Liver (tissue), 9 donors: ENCODE measurements around the gene NAPEPLD. TPM values are rescaled to one million over a fixed set of nuclear protein-coding genes. Genes with fewer than 3 reads are reported as not detected.

Experiments used
- DNase-seq: peaks from one replicate; pipeline ENCODE4 v3.0.0-alpha.2; 2017; ENCODE audit warnings: low spot score
- H3K27ac ChIP-seq, 2 donors: one replicate each; pipeline ENCODE4 v1.7.0; 2013; ENCODE audit warnings: inconsistent platforms in 2 of 2, low read length in 2 of 2, control low read depth in 1 of 2, low read depth in 1 of 2, mild to moderate bottlenecking in 1 of 2
- H3K27me3 ChIP-seq, 4 donors: one replicate each; pipeline versions ENCODE4 v1.6.1 to v1.7.0; 2013; ENCODE audit warnings: low read length in 3 of 4, inconsistent platforms in 1 of 4, mild to moderate bottlenecking in 1 of 4, moderate library complexity in 1 of 4; ENCODE audit not compliant: control insufficient read depth in 4 of 4, insufficient read depth in 4 of 4
- H3K36me3 ChIP-seq, 4 donors: one replicate each; pipeline versions ENCODE4 v1.6.1 to v1.7.0; 2013; ENCODE audit warnings: low read length in 3 of 4, mild to moderate bottlenecking in 3 of 4, low read depth in 1 of 4, moderate library complexity in 1 of 4; ENCODE audit not compliant: control insufficient read depth in 4 of 4, insufficient read depth in 3 of 4
- H3K4me1 ChIP-seq, 4 donors: one replicate each; pipeline versions ENCODE4 v1.6.1 to v1.7.0; 2013; ENCODE audit warnings: low read length in 3 of 4, mild to moderate bottlenecking in 3 of 4, moderate library complexity in 1 of 4; ENCODE audit not compliant: control insufficient read depth in 4 of 4, insufficient read depth in 4 of 4
- H3K4me3 ChIP-seq, 3 donors: one replicate each; pipeline versions ENCODE4 v1.6.1 to v1.7.0; 2013; ENCODE audit warnings: low read length in 3 of 3, control low read depth in 1 of 3, low read depth in 1 of 3, mild to moderate bottlenecking in 1 of 3
- H3K9ac ChIP-seq, 2 donors: one replicate each; pipeline ENCODE4 v1.7.0; 2013; ENCODE audit warnings: low read length in 2 of 2, mild to moderate bottlenecking in 2 of 2, moderate library complexity in 2 of 2, control low read depth in 1 of 2, low read depth in 1 of 2
- H3K9me3 ChIP-seq, 4 donors: one replicate each; pipeline versions ENCODE4 v1.6.1 to v1.7.0; 2013; ENCODE audit warnings: low read length in 3 of 4; ENCODE audit not compliant: control insufficient read depth in 4 of 4
- ATF3 ChIP-seq: IDR thresholded peaks from 2 replicates; pipeline ENCODE4 v1.6.1; 2016; ENCODE audit warnings: antibody characterized with exemption
- CTCF ChIP-seq: fragments of 150-350 bp; IDR thresholded peaks from 2 replicates; pipeline ENCODE4 v1.5.1; 2017; ENCODE audit warnings: improper control_type of control experiment, low read depth, low read length; ENCODE audit not compliant: missing input control
- EGR1 ChIP-seq, 2 donors: IDR thresholded peaks; 2 replicates each; pipeline ENCODE4 v1.6.1; 2016 to 2018; ENCODE audit warnings: antibody characterized with exemption in 2 of 2, low read depth in 2 of 2
- FOXA1 ChIP-seq: IDR thresholded peaks from 2 replicates; pipeline ENCODE4 v1.6.1; 2016; ENCODE audit warnings: antibody characterized with exemption
- FOXA2 ChIP-seq: IDR thresholded peaks from 2 replicates; pipeline ENCODE4 v1.6.1; 2016; ENCODE audit warnings: antibody characterized with exemption
- GABPA ChIP-seq, 2 donors: IDR thresholded peaks in 1 of 2; conservative IDR thresholded peaks in 1 of 2; 2 replicates each; pipeline ENCODE4 v1.6.1; 2016; ENCODE audit warnings: antibody characterized with exemption in 2 of 2, mild to moderate bottlenecking in 1 of 2, moderate library complexity in 1 of 2
- HNF4A ChIP-seq, 2 donors: conservative IDR thresholded peaks; 2 replicates each; pipeline ENCODE4 v1.6.1; 2016; ENCODE audit warnings: antibody characterized with exemption in 2 of 2, mild to moderate bottlenecking in 2 of 2
- HNF4G ChIP-seq: IDR thresholded peaks from 2 replicates; pipeline ENCODE4 v1.6.1; 2016; ENCODE audit warnings: antibody characterized with exemption
- JUND ChIP-seq, 2 donors: IDR thresholded peaks; 2 replicates each; pipeline ENCODE4 v1.6.1; 2016; ENCODE audit warnings: antibody characterized with exemption in 2 of 2
- MAX ChIP-seq: IDR thresholded peaks from 2 replicates; pipeline ENCODE4 v1.6.1; 2016; ENCODE audit warnings: antibody characterized with exemption
- NR2F2 ChIP-seq: IDR thresholded peaks from 2 replicates; pipeline ENCODE4 v1.6.1; 2016; ENCODE audit warnings: antibody characterized with exemption
- RAD21 ChIP-seq, 2 donors: IDR thresholded peaks; 2 replicates each; pipeline ENCODE4 v1.6.1; 2016; ENCODE audit warnings: antibody characterized with exemption in 2 of 2, mild to moderate bottlenecking in 2 of 2
- REST ChIP-seq: IDR thresholded peaks from 2 replicates; pipeline ENCODE4 v1.6.1; 2016; ENCODE audit warnings: antibody characterized with exemption, mild to moderate bottlenecking
- RXRA ChIP-seq, 2 donors: IDR thresholded peaks; 2 replicates each; pipeline ENCODE4 v1.6.1; 2017 to 2018; ENCODE audit warnings: antibody characterized with exemption in 2 of 2, mild to moderate bottlenecking in 1 of 2
- TAF1 ChIP-seq: conservative IDR thresholded peaks from 2 replicates; pipeline ENCODE4 v1.6.1; 2016; ENCODE audit warnings: antibody characterized with exemption, mild to moderate bottlenecking
- ZBTB33 ChIP-seq: IDR thresholded peaks from 2 replicates; pipeline ENCODE4 v1.6.1; 2016; ENCODE audit warnings: antibody characterized with exemption
- WGBS: extraction: QIAGEN DNeasy Blood & Tissue Kit; methylation state at CpG from one replicate; pipeline ENCODE4 v1.1.7; 2013; 5-methylcytosine and 5-hydroxymethylcytosine counted together
- polyA plus RNA-seq, 2 donors: library from polyadenylated mRNA; stranded (reverse) in 1 of 2; unstranded in 1 of 2; fragments of 200-250 nt in 1 of 2; fragments of >200 nt in 1 of 2; fragmentation: Nextera tagmentation in 1 of 2; extraction: Ambion mirVana in 1 of 2; gene quantifications; one replicate each; pipeline versions ENCODE4 v1.2.1 to v1.2.3, GENCODE V29; 2013 to 2015
- total RNA-seq, 2 donors: library from RNA; depleted of rRNA; stranded (reverse); fragments of >200 nt; gene quantifications; one replicate each; pipeline ENCODE4 v1.2.3, GENCODE V29; 2014
- donor health status: healthy.
- donor health status: healthy.
- donor health status: healthy.
- donor health status: healthy.
- donor health status: healthy.

NAPEPLD gene
- total and polyA plus RNA-seq, 4 donors: 4.4 to 31.9 (median 18.2) TPM

GRCh38 chr7:103063895-103064294, 85.0 kb downstream of the NAPEPLD start:
- TF ChIP-seq TAF1: no peak
- no peak overlapping the region for H3K4me3 ChIP-seq
- no peaks in the 10 kb centered on the region for H3K36me3 ChIP-seq
- 94% methylated on average over 3 of the region's 3 CpGs for WGBS
- no peak overlapping the region for H3K27ac ChIP-seq
- H3K4me1 ChIP-seq: peaks cover 0 to 6% (median under 1%) of the 10 kb centered on the region in 4 donors
- no peak overlapping the region for H3K9ac ChIP-seq
- H3K27me3 ChIP-seq: no peaks in the 10 kb centered on the region
- no peak for DNase-seq
- H3K9me3 ChIP-seq: no peaks in the 10 kb centered on the region

GRCh38 chr7:103059471-103059870, 89.4 kb downstream of the NAPEPLD start:
- 30% methylated on average over 2 of the region's 2 CpGs for WGBS
- H3K4me1 ChIP-seq: peaks cover 0 to 6% (median under 1%) of the 10 kb centered on the region in 4 donors

More at GRCh38 chr7:103059471-103059870, 89.4 kb downstream of the NAPEPLD start:
- H3K27me3 ChIP-seq: no peaks in the 10 kb centered on the region
- no peak for DNase-seq
- H3K36me3 ChIP-seq: no peaks in the 10 kb centered on the region
- H3K4me3 ChIP-seq: no peak overlapping the region
- no peaks in the 10 kb centered on the region for H3K9me3 ChIP-seq
- H3K27ac ChIP-seq: no peak overlapping the region
- H3K9ac ChIP-seq: no peak overlapping the region
- no peak for TF ChIP-seq RXRA (IDR thresholded peaks at IDR 0.05)
- no peak for TF ChIP-seq NR2F2
- no peak for TF ChIP-seq HNF4G
- no peak for TF ChIP-seq RAD21 (IDR thresholded peaks at IDR 0.05)
- TF ChIP-seq ZBTB33: no peak
- no peak for TF ChIP-seq HNF4A (conservative IDR thresholded peaks at IDR 0.05)
- TF ChIP-seq ATF3: no peak
- no peak for TF ChIP-seq GABPA (IDR thresholded peaks at IDR 0.05 in 1 of 2, conservative IDR thresholded peaks at IDR 0.05 in 1 of 2)
- TF ChIP-seq FOXA2: no peak
- no peak for TF ChIP-seq TAF1
- TF ChIP-seq JUND (IDR thresholded peaks at IDR 0.05): no peak
- no peak for TF ChIP-seq EGR1 (IDR thresholded peaks at IDR 0.05; ENCODE audit: low read depth in 2 of 2)
- TF ChIP-seq REST: no peak
- TF ChIP-seq MAX: no peak
- no peak for TF ChIP-seq CTCF
- no peak for TF ChIP-seq FOXA1
